Measurements from ENCODE around the gene PPFIA4. TPM values are rescaled to one million over a fixed set of nuclear protein-coding genes. Genes with fewer than 3 reads are reported as not detected.

The PPFIA4 gene
- polyA plus RNA-seq, 1 donor (not counting 4 experiments of a cell fraction or from before 2014, with no cell fraction given): 2.3 TPM

DNA sequence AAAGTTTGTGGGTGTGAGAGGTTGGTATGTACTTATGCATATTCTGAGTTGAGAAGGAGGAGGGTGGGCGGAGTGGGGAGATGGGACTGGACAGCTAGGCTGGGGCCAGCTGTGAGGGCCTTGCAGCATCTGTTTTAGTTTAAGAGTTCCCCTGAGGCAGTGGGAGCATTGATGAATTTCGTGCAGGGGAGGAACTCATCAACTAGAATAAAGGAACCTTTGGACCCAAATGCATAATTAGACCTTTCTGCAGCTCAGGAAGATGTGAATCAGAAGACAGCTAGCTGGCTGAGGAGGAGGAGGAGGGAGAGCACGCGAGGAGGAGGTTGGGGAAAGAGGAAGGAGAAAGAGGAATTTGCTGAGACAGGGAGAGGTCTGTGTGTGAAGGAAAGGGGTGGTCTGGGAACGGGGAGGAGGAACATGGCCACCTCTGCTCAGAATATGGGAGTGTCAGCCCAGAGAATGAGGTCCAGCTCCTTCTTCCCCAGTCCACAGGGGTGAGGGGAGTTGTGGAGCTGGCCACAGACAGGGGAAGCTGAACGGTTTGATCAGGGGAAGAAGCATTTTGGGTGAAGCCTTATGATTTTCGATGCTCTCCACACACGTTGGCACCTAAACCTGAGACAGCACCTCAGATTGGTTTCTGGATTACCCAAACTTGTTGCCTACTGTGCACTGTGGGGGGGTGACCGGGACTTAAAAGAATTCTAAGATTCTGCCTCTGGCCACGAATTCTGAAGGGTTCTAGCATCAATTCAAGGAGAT lies 31.8 kb downstream of the PPFIA4 start:
- Histone ChIP-seq H3K27me3 (ENCODE audit: control insufficient read depth, extremely low read depth, insufficient read depth, low read length) (peaks cover 28% of the 10 kb centered on the region), H3K27ac (ENCODE audit: control insufficient read depth, insufficient read depth, low read length) (no peak overlapping the region), H3K79me2 (ENCODE audit: control insufficient read depth, insufficient read depth, low read length) (no peaks in the 10 kb centered on the region), H3K9me3 (ENCODE audit: control insufficient read depth, low read depth, low read length) (no peaks in the 10 kb centered on the region), H2AFZ (ENCODE audit: control insufficient read depth, low read length) (no peak overlapping the region), H4K20me1 (ENCODE audit: control insufficient read depth, extremely low read depth, insufficient read depth, low read length) (no peaks in the 10 kb centered on the region), H3K4me2 (ENCODE audit: control insufficient read depth, extremely low read depth, insufficient read depth, low read depth, low read length) (no peak overlapping the region), H3K4me3 (ENCODE audit: control insufficient read depth in 2 of 3, extremely low read depth in 1 of 3, insufficient read depth in 2 of 3, low read depth in 1 of 3, low read length in 3 of 3) (no peak overlapping the region), H3K36me3 (ENCODE audit: control insufficient read depth in 2 of 2, extremely low read depth in 1 of 2, insufficient read depth in 2 of 2, low read length in 2 of 2) (peaks cover 0 to 1% of the 10 kb centered on the region in 2 experiments), H3K9me1 (ENCODE audit: control insufficient read depth, extremely low read depth, insufficient read depth, low read length) (no peaks in the 10 kb centered on the region), H3K9ac (ENCODE audit: control insufficient read depth, extremely low read depth, insufficient read depth, low read length) (no peak overlapping the region), H3K4me1 (ENCODE audit: control insufficient read depth, extremely low read depth, insufficient read depth, low read length) (no peaks in the 10 kb centered on the region)
- FAIRE-seq: no peak
- TF ChIP-seq, protein P1, sequence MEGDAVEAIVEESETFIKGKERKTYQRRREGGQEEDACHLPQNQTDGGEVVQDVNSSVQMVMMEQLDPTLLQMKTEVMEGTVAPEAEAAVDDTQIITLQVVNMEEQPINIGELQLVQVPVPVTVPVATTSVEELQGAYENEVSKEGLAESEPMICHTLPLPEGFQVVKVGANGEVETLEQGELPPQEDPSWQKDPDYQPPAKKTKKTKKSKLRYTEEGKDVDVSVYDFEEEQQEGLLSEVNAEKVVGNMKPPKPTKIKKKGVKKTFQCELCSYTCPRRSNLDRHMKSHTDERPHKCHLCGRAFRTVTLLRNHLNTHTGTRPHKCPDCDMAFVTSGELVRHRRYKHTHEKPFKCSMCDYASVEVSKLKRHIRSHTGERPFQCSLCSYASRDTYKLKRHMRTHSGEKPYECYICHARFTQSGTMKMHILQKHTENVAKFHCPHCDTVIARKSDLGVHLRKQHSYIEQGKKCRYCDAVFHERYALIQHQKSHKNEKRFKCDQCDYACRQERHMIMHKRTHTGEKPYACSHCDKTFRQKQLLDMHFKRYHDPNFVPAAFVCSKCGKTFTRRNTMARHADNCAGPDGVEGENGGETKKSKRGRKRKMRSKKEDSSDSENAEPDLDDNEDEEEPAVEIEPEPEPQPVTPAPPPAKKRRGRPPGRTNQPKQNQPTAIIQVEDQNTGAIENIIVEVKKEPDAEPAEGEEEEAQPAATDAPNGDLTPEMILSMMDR (optimal IDR thresholded peaks at IDR 0.05 in 1 of 3, IDR thresholded peaks at IDR 0.05 in 1 of 3, conservative IDR thresholded peaks at IDR 0.05 in 1 of 3; ENCODE audit: extremely low read depth in 1 of 3, insufficient read depth in 2 of 3, low read length in 3 of 3): no peak
- TF ChIP-seq EZH2 (IDR thresholded peaks at IDR 0.05; ENCODE audit: low read length): no peak
- dilution Hi-C loops (cut with MboI; ENCODE audit: extremely low pct_ligation_motif_present, low sequenced_read_pairs): no loop called here
- no peak for DNase-seq (ENCODE audit: low read depth, low spot score)

DNA sequence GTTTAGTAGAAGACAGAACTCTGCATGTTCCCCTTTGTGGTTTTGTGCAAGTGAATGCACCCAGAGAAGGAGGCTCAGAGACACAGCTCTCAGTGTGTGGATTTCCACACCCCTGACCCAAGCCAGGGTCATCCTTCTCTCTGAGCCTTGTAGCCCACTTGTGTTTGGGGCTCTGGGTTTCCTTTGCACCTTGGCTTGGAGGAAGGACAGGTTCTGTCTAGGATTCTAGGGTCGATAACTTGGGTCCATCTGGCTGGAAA lies 32.3 kb downstream of the PPFIA4 start:
- DNase-seq (ENCODE audit: low read depth, low spot score) (no peak), FAIRE-seq (no peak)
- Histone ChIP-seq H3K9ac (ENCODE audit: control insufficient read depth, extremely low read depth, insufficient read depth, low read length) (no peak overlapping the region), H3K4me1 (ENCODE audit: control insufficient read depth, extremely low read depth, insufficient read depth, low read length) (no peaks in the 10 kb centered on the region), H3K9me3 (ENCODE audit: control insufficient read depth, low read depth, low read length) (no peaks in the 10 kb centered on the region), H3K36me3 (ENCODE audit: control insufficient read depth in 2 of 2, extremely low read depth in 1 of 2, insufficient read depth in 2 of 2, low read length in 2 of 2) (peaks cover 0 to 1% of the 10 kb centered on the region in 2 experiments), H3K9me1 (ENCODE audit: control insufficient read depth, extremely low read depth, insufficient read depth, low read length) (no peaks in the 10 kb centered on the region), H2AFZ (ENCODE audit: control insufficient read depth, low read length) (no peak overlapping the region), H3K4me2 (ENCODE audit: control insufficient read depth, extremely low read depth, insufficient read depth, low read depth, low read length) (no peak overlapping the region), H3K79me2 (ENCODE audit: control insufficient read depth, insufficient read depth, low read length) (no peaks in the 10 kb centered on the region), H3K27ac (ENCODE audit: control insufficient read depth, insufficient read depth, low read length) (no peak overlapping the region), H4K20me1 (ENCODE audit: control insufficient read depth, extremely low read depth, insufficient read depth, low read length) (no peaks in the 10 kb centered on the region), H3K4me3 (ENCODE audit: control insufficient read depth in 2 of 3, extremely low read depth in 1 of 3, insufficient read depth in 2 of 3, low read depth in 1 of 3, low read length in 3 of 3) (no peak overlapping the region), H3K27me3 (ENCODE audit: control insufficient read depth, extremely low read depth, insufficient read depth, low read length) (peaks cover 31% of the 10 kb centered on the region)
- TF ChIP-seq EZH2 (IDR thresholded peaks at IDR 0.05; ENCODE audit: low read length): no peak
- TF ChIP-seq, protein P1 (optimal IDR thresholded peaks at IDR 0.05 in 1 of 3, IDR thresholded peaks at IDR 0.05 in 1 of 3, conservative IDR thresholded peaks at IDR 0.05 in 1 of 3; ENCODE audit: extremely low read depth in 1 of 3, insufficient read depth in 2 of 3, low read length in 3 of 3): no peak
- dilution Hi-C loops (cut with MboI; ENCODE audit: extremely low pct_ligation_motif_present, low sequenced_read_pairs): no loop called here
